Adrenal gland (tissue), 5 donors: ENCODE results near the gene EPHB2.

ENCODE experiments used
- POLR2A ChIP-seq, 2 donors: fragments of 450-650 bp; IDR thresholded peaks; one replicate each; pipeline ENCODE4 v1.6.1; 2017; ENCODE audit warnings: antibody characterized with exemption in 2 of 2, mild to moderate bottlenecking in 2 of 2, moderate library complexity in 1 of 2
- TF ChIP-seq, protein P1 (sequence below), 6 experiments: fragments of 450-650 bp in 4 of 6; fragments of 200-600 bp in 2 of 6; sonication (generic) in 1 of 6; IDR thresholded peaks; 1 replicate in 5 of 6; 2 replicates in 1 of 6; pipeline versions ENCODE4 v1.5.1 to v1.8.0; 2016 to 2021; ENCODE audit warnings: antibody characterized with exemption in 6 of 6, mild to moderate bottlenecking in 2 of 6, moderate library complexity in 1 of 6
- donor health status: DM: no; HTN: no; CAD: no.

GRCh38 chr1:22804406-22804805 lies 93.8 kb downstream of the EPHB2 start:
- TF ChIP-seq, protein P1, sequence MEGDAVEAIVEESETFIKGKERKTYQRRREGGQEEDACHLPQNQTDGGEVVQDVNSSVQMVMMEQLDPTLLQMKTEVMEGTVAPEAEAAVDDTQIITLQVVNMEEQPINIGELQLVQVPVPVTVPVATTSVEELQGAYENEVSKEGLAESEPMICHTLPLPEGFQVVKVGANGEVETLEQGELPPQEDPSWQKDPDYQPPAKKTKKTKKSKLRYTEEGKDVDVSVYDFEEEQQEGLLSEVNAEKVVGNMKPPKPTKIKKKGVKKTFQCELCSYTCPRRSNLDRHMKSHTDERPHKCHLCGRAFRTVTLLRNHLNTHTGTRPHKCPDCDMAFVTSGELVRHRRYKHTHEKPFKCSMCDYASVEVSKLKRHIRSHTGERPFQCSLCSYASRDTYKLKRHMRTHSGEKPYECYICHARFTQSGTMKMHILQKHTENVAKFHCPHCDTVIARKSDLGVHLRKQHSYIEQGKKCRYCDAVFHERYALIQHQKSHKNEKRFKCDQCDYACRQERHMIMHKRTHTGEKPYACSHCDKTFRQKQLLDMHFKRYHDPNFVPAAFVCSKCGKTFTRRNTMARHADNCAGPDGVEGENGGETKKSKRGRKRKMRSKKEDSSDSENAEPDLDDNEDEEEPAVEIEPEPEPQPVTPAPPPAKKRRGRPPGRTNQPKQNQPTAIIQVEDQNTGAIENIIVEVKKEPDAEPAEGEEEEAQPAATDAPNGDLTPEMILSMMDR (IDR thresholded peaks at IDR 0.05): no peak
- no peak for TF ChIP-seq POLR2A (IDR thresholded peaks at IDR 0.05)
